ENCODE results near the gene PLEKHJ1. TPM values are rescaled to one million over a fixed set of nuclear protein-coding genes. Genes with fewer than 3 reads are reported as not detected.

The PLEKHJ1 gene
- total and polyA plus RNA-seq, 11 donors = 44.6 to 89.7 (median 48.8) TPM

GRCh38 chr19:2275588-2276428, 39.7 kb upstream of the PLEKHJ1 start:
- Histone ChIP-seq H3K27me3 (no peaks in the 10 kb centered on the region), H3K4me3 (peak overlapping the region in 2 of 12 donors; percentile 13 to 21), H3K27ac (peak overlapping the region in 9 of 12 donors; percentile 8 to 56 (median 18)), H3K36me3 (peaks cover 0 to 45% (median 29%) of the 10 kb centered on the region in 9 donors), H3K9me3 (no peaks in the 10 kb centered on the region), H3K4me1 (peaks cover 9 to 53% (median 41%) of the 10 kb centered on the region in 12 donors)
- intact Hi-C loops (cut with DNase I) = loop anchor here in 9 of 10 donors (1.0 to 10.0 kb wide), 8 partner anchors 39 to 119 kb away; partner anchors contain the start of genes DOT1L (in 1 of the 9), PLEKHJ1 (in 1 of the 9) and SF3A2 (in 1 of the 9)
- WGBS, 4 donors = 51 to 85% (median 70%) methylated on average over 32 to 74 of the region's 74 CpGs
- ATAC-seq (peak in 2 of 4 donors; percentile 10 to 29), DNase-seq (peak in 2 of 5 donors; percentile 60 to 64)
- TF ChIP-seq, protein P1, sequence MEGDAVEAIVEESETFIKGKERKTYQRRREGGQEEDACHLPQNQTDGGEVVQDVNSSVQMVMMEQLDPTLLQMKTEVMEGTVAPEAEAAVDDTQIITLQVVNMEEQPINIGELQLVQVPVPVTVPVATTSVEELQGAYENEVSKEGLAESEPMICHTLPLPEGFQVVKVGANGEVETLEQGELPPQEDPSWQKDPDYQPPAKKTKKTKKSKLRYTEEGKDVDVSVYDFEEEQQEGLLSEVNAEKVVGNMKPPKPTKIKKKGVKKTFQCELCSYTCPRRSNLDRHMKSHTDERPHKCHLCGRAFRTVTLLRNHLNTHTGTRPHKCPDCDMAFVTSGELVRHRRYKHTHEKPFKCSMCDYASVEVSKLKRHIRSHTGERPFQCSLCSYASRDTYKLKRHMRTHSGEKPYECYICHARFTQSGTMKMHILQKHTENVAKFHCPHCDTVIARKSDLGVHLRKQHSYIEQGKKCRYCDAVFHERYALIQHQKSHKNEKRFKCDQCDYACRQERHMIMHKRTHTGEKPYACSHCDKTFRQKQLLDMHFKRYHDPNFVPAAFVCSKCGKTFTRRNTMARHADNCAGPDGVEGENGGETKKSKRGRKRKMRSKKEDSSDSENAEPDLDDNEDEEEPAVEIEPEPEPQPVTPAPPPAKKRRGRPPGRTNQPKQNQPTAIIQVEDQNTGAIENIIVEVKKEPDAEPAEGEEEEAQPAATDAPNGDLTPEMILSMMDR (IDR thresholded peaks at IDR 0.05) = no peak
- no peak for TF ChIP-seq POLR2A (IDR thresholded peaks at IDR 0.05)

- DNase-seq = peak; percentile 66 to 79 (median 78)
- Histone ChIP-seq H3K4me1 (peaks cover 9 to 53% (median 41%) of the 10 kb centered on the region in 12 donors), H3K9me3 (no peaks in the 10 kb centered on the region), H3K27me3 (no peaks in the 10 kb centered on the region), H3K4me3 (no peak overlapping the region), H3K27ac (peak overlapping the region in 8 of 12 donors; percentile 8 to 56 (median 24)), H3K36me3 (peaks cover 0 to 45% (median 29%) of the 10 kb centered on the region in 9 donors)
- peak; percentile 33 to 58 (median 42) for ATAC-seq
- intact Hi-C loops (cut with DNase I) = loop anchor here in 9 of 10 donors (1.0 to 10.0 kb wide), 13 partner anchors 38 to 123 kb away; partner anchors contain the start of genes PLEKHJ1 (in 3 of the 9), SF3A2 (in 3 of the 9), AP3D1 (in 2 of the 9) and DOT1L (in 2 of the 9)
- TF ChIP-seq, protein P1 (IDR thresholded peaks at IDR 0.05) = peak; percentile 32 to 67 (median 53)
- no peak for TF ChIP-seq POLR2A (IDR thresholded peaks at IDR 0.05)
- WGBS, 4 donors = 49 to 55% (median 54%) methylated on average over 14 to 16 of the region's 16 CpGs
These were observed 38.9 kb upstream of the PLEKHJ1 start for GRCh38 chr19:2274931-2275535.

GRCh38 chr19:2274185-2274711, 38.1 kb upstream of the PLEKHJ1 start:
- H3K36me3 ChIP-seq = peaks cover 0 to 45% (median 29%) of the 10 kb centered on the region in 9 donors

More at GRCh38 chr19:2274185-2274711, 38.1 kb upstream of the PLEKHJ1 start:
- H3K27me3 ChIP-seq = no peaks in the 10 kb centered on the region
- 88 to 91% (median 89%) methylated on average over 9 of the region's 9 CpGs for WGBS, 4 donors
- peak overlapping the region in 11 of 12 donors; percentile 11 to 100 (median 78) for H3K27ac ChIP-seq
- ATAC-seq = no peak
- peak overlapping the region in 7 of 12 donors; percentile 18 to 100 (median 96) for H3K4me3 ChIP-seq
- peaks cover 9 to 53% (median 41%) of the 10 kb centered on the region in 12 donors for H3K4me1 ChIP-seq
- TF ChIP-seq, protein P1 (IDR thresholded peaks at IDR 0.05) = no peak
- TF ChIP-seq POLR2A (IDR thresholded peaks at IDR 0.05) = no peak
- intact Hi-C loops (cut with DNase I) = loop anchor here in 9 of 10 donors (2.0 to 10.0 kb wide), 11 partner anchors 37 to 122 kb away; partner anchors contain the start of genes PLEKHJ1 (in 3 of the 9), SF3A2 (in 3 of the 9), AP3D1 (in 2 of the 9) and DOT1L (in 2 of the 9)
- DNase-seq = no peak
- H3K9me3 ChIP-seq = no peaks in the 10 kb centered on the region
